Measurements from ENCODE around the gene KLC3. TPM values are rescaled to one million over a fixed set of nuclear protein-coding genes. Genes with fewer than 3 reads are reported as not detected.
"Not testable (repeated sequence)": the region's sequence is repeated elsewhere in the genome, so short reads cannot be mapped to it uniquely, and the experiment has no call there.

Gene KLC3
- total RNA-seq, 1 donor: 0.21 TPM

- H3K27me3 ChIP-seq (ENCODE audit: insufficient read depth, low read length): no peaks in the 10 kb centered on the region
- no peak overlapping the region for H3K4me3 ChIP-seq (ENCODE audit: low read length)
- H3K4me1 ChIP-seq (ENCODE audit: insufficient read depth, low read length): no peaks in the 10 kb centered on the region
These were observed 6.8 kb upstream of the KLC3 start for GRCh38 chr19:45333609-45334303.

GRCh38 chr19:45334881-45335280, 5.7 kb upstream of the KLC3 start:
- H3K4me3 ChIP-seq (ENCODE audit: low read length); H3K27me3 ChIP-seq (ENCODE audit: insufficient read depth, low read length); H3K9me3 ChIP-seq (ENCODE audit: low read depth, low read length); H3K4me1 ChIP-seq (ENCODE audit: insufficient read depth, low read length): not testable (repeated sequence)

More at GRCh38 chr19:45333609-45334303, 6.8 kb upstream of the KLC3 start:
- no peaks in the 10 kb centered on the region for H3K9me3 ChIP-seq (ENCODE audit: low read depth, low read length)

- Histone ChIP-seq H3K4me3 (ENCODE audit: low read length) (no peak overlapping the region), H3K9me3 (ENCODE audit: low read depth, low read length) (no peaks in the 10 kb centered on the region), H3K27me3 (ENCODE audit: insufficient read depth, low read length) (peaks cover 16% of the 10 kb centered on the region), H3K4me1 (ENCODE audit: insufficient read depth, low read length) (peaks cover 8% of the 10 kb centered on the region)
These were observed 3.8 kb upstream of the KLC3 start for GRCh38 chr19:45336696-45337251.

GRCh38 chr19:45339629-45340028, 921 bp upstream of the KLC3 start:
- Histone ChIP-seq H3K4me3 (ENCODE audit: low read length) (no peak overlapping the region), H3K9me3 (ENCODE audit: low read depth, low read length) (no peaks in the 10 kb centered on the region), H3K4me1 (ENCODE audit: insufficient read depth, low read length) (peaks cover 8% of the 10 kb centered on the region), H3K27me3 (ENCODE audit: insufficient read depth, low read length) (peaks cover 18% of the 10 kb centered on the region)

- Histone ChIP-seq H3K4me3 (ENCODE audit: low read length) (no peak overlapping the region), H3K9me3 (ENCODE audit: low read depth, low read length) (no peaks in the 10 kb centered on the region), H3K27me3 (ENCODE audit: insufficient read depth, low read length) (peaks cover 18% of the 10 kb centered on the region), H3K4me1 (ENCODE audit: insufficient read depth, low read length) (peaks cover 8% of the 10 kb centered on the region)
These were observed 426 bp downstream of the KLC3 start for GRCh38 chr19:45340899-45341453.

GRCh38 chr19:45342911-45343310, 2.4 kb downstream of the KLC3 start:
- no peak overlapping the region for H3K4me3 ChIP-seq (ENCODE audit: low read length)
- no peaks in the 10 kb centered on the region for H3K9me3 ChIP-seq (ENCODE audit: low read depth, low read length)
- H3K4me1 ChIP-seq (ENCODE audit: insufficient read depth, low read length): peaks cover 8% of the 10 kb centered on the region
- peaks cover 18% of the 10 kb centered on the region for H3K27me3 ChIP-seq (ENCODE audit: insufficient read depth, low read length)

- Histone ChIP-seq H3K4me3 (ENCODE audit: low read length) (no peak overlapping the region), H3K9me3 (ENCODE audit: low read depth, low read length) (no peaks in the 10 kb centered on the region), H3K4me1 (ENCODE audit: insufficient read depth, low read length) (peaks cover 8% of the 10 kb centered on the region), H3K27me3 (ENCODE audit: insufficient read depth, low read length) (peaks cover 15% of the 10 kb centered on the region)
These were observed 4.3 kb downstream of the KLC3 start for GRCh38 chr19:45344621-45345505.

GRCh38 chr19:45345506-45345860, 4.9 kb downstream of the KLC3 start:
- H3K4me1 ChIP-seq (ENCODE audit: insufficient read depth, low read length): peaks cover 6% of the 10 kb centered on the region
- no peak overlapping the region for H3K4me3 ChIP-seq (ENCODE audit: low read length)
- H3K9me3 ChIP-seq (ENCODE audit: low read depth, low read length): no peaks in the 10 kb centered on the region
- H3K27me3 ChIP-seq (ENCODE audit: insufficient read depth, low read length): peaks cover 9% of the 10 kb centered on the region

GRCh38 chr19:45346449-45346848, 5.9 kb downstream of the KLC3 start:
- H3K27me3 ChIP-seq (ENCODE audit: insufficient read depth, low read length): peaks cover 5% of the 10 kb centered on the region
- H3K4me3 ChIP-seq (ENCODE audit: low read length): no peak overlapping the region
- H3K9me3 ChIP-seq (ENCODE audit: low read depth, low read length): no peaks in the 10 kb centered on the region
- H3K4me1 ChIP-seq (ENCODE audit: insufficient read depth, low read length): no peaks in the 10 kb centered on the region

- H3K4me3 ChIP-seq (ENCODE audit: low read length): no peak overlapping the region
- H3K27me3 ChIP-seq (ENCODE audit: insufficient read depth, low read length): no peaks in the 10 kb centered on the region
- no peaks in the 10 kb centered on the region for H3K4me1 ChIP-seq (ENCODE audit: insufficient read depth, low read length)
- no peaks in the 10 kb centered on the region for H3K9me3 ChIP-seq (ENCODE audit: low read depth, low read length)
These were observed 7.2 kb downstream of the KLC3 start for GRCh38 chr19:45347570-45348366.

- no peak overlapping the region for H3K4me3 ChIP-seq (ENCODE audit: low read length)
- H3K4me1 ChIP-seq (ENCODE audit: insufficient read depth, low read length): no peaks in the 10 kb centered on the region
- H3K9me3 ChIP-seq (ENCODE audit: low read depth, low read length): no peaks in the 10 kb centered on the region
- no peaks in the 10 kb centered on the region for H3K27me3 ChIP-seq (ENCODE audit: insufficient read depth, low read length)
These were observed 8.0 kb downstream of the KLC3 start for GRCh38 chr19:45348367-45349125.

GRCh38 chr19:45349126-45349415, 8.5 kb downstream of the KLC3 start:
- Histone ChIP-seq H3K4me3 (ENCODE audit: low read length) (no peak overlapping the region), H3K27me3 (ENCODE audit: insufficient read depth, low read length) (no peaks in the 10 kb centered on the region), H3K4me1 (ENCODE audit: insufficient read depth, low read length) (no peaks in the 10 kb centered on the region), H3K9me3 (ENCODE audit: low read depth, low read length) (no peaks in the 10 kb centered on the region)

GRCh38 chr19:45349430-45349941, 8.9 kb downstream of the KLC3 start:
- Histone ChIP-seq H3K9me3 (ENCODE audit: low read depth, low read length) (no peaks in the 10 kb centered on the region), H3K4me3 (ENCODE audit: low read length) (no peak overlapping the region), H3K4me1 (ENCODE audit: insufficient read depth, low read length) (no peaks in the 10 kb centered on the region), H3K27me3 (ENCODE audit: insufficient read depth, low read length) (no peaks in the 10 kb centered on the region)

- Histone ChIP-seq H3K9me3 (ENCODE audit: low read depth, low read length) (no peaks in the 10 kb centered on the region), H3K27me3 (ENCODE audit: insufficient read depth, low read length) (no peaks in the 10 kb centered on the region), H3K4me3 (ENCODE audit: low read length) (no peak overlapping the region), H3K4me1 (ENCODE audit: insufficient read depth, low read length) (no peaks in the 10 kb centered on the region)
These were observed 10.0 kb downstream of the KLC3 start for GRCh38 chr19:45350477-45351058.

Data from mononuclear cell (primary cell).